Uterus (tissue), 2 donors: Measurements from ENCODE around the gene MRPL37.

Source experiments
- CTCF ChIP-seq, 4 experiments: fragments of 200-600 bp in 2 of 4; fragments of 450-650 bp in 2 of 4; sonication (generic) in 2 of 4; IDR thresholded peaks; one replicate each; pipeline ENCODE4 v1.5.1; 2016 to 2019; ENCODE audit warnings: antibody characterized with exemption in 4 of 4, mild to moderate bottlenecking in 2 of 4, moderate library complexity in 1 of 4
- POLR2A ChIP-seq, 2 donors: fragments of 450-650 bp; IDR thresholded peaks; one replicate each; pipeline ENCODE4 v1.6.1; 2016; ENCODE audit warnings: antibody characterized with exemption in 2 of 2, mild to moderate bottlenecking in 1 of 2, moderate library complexity in 1 of 2

GRCh38 chr1:54163573-54163972 is 36.4 kb upstream of the MRPL37 start:
- TF ChIP-seq CTCF (IDR thresholded peaks at IDR 0.05) (no peak), POLR2A (IDR thresholded peaks at IDR 0.05) (no peak)
